Measurements from ENCODE around the gene PLCB3. TPM values are rescaled to one million over a fixed set of nuclear protein-coding genes. Genes with fewer than 3 reads are reported as not detected.
A peak's percentile ranks its signal among the peaks of the same experiment; 100 is the strongest.

The PLCB3 gene
- polyA plus RNA-seq, 1 donor: 12.4 TPM

DNA sequence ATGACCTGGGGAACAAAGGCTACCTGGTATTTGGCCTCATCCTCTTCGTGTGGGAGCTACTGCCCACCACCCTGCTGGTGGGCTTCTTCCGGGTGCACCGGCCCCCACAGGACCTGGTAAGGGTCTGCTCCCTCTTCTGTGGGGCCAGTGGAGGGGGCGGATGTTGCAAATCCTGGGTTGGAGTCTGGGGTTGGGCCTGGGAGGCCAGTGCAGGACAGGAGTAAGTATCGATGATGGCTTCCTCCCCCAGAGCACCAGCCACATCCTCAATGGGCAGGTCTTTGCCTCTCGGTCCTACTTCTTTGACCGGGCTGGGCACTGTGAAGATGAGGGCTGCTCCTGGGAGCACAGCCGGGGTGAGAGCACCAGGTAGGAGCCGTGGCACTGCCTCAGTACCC is 37.0 kb downstream of the PLCB3 start:
- DNase-seq: no peak

DNA sequence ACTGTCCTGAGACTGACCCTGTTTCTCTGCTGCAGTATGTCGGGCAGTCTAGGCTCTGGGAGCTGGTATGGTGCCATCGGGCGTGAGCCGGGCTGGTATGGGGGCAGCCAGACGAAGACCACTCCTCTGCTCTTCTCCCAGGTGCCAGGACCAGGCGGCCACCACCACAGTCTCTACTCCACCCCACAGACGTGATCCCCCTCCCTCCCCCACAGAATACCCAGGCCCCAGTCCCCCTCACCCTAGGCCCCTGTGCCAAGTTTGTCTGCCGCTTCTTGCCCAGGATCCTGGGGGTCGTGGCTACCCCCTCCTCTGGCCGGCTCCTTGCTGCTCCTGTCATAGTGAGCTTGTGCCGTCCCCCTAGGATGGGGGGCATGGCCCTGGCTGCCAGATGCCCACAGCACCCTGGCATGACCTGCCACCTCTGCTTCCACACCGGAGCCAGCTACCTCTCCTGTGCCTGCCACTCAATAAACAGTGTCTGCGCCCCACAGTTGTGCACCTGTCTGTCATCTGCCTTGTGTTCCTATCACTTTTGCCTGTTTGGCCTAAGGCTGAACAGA is 37.8 kb downstream of the PLCB3 start:
- DNase-seq: no peak

DNA sequence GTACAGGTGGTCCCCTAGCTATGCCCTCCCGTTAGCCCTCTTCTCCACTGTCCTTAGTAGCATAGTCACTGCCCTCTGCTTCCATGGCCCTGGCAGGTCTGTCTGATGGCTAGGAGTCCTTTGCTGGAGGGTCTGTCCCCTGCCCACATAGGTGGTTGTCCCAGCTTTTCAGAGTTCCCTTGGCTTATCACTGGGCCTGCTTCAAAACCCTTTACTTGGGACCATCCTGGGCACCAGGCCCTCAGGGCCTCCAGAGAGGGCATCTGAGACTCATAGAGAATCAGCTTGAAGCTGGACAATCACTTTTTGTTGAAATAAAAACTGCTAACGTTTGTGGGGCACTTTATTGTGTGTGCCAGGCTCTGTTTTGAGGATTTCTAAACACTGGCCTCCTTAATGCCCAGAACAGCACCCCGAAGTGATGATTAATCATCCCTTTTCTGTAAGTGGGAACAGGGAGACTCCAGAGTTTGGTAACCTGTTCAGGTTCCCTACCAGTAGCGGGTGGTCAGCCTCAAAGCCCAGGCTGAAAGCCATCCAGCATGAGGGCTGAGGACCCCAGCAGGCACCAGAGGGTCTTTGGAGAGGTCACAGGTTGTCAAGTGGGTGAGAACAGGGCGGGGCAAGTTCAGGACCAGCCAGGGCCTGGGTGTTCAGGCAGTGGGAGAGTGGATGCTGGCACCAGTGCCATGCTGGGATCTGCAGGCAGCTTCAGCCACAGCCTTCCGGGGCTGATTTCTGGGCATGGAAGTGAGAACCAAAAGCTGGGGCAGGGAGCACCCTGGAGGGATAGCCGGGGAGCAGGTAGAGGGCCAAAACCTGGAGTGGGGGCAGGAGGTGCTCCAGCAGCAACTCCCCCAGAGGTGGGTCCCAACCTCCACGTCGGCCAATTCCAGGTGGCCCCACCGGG is 39.3 kb downstream of the PLCB3 start:
- DNase-seq: no peak

DNA sequence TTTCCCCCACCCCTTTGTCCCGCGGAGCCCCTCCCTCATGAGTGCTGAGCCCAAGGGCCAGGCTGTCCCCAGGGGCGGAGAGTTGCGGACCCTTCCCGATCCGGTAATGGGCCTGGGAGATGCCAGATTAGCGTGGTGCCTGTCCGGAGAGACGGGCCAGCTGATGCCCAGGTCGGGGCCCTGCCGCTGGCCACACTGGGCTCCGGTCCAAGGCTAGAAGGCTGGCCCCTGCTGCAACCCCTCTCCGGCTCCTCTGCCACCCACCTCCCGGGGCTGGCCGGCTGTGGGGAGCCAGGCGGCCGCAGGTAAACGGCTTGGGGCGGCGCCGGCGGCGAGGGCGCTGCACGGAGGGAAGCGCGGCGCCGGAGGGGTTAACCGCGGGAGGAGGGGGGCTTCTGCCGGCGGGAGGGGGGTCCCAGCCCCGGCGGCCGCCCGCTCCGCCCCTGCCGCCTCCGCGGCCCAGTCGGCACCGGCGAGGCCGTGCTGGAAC is 40.0 kb downstream of the PLCB3 start, which contains the start of gene KCNK4:
Gene KCNK4, plus strand, starts transcription at position 41 of the 490 bp plus-strand sequence. CDS start 1,717 bp downstream, outside the sequence.
- DNase-seq: no peak

DNA sequence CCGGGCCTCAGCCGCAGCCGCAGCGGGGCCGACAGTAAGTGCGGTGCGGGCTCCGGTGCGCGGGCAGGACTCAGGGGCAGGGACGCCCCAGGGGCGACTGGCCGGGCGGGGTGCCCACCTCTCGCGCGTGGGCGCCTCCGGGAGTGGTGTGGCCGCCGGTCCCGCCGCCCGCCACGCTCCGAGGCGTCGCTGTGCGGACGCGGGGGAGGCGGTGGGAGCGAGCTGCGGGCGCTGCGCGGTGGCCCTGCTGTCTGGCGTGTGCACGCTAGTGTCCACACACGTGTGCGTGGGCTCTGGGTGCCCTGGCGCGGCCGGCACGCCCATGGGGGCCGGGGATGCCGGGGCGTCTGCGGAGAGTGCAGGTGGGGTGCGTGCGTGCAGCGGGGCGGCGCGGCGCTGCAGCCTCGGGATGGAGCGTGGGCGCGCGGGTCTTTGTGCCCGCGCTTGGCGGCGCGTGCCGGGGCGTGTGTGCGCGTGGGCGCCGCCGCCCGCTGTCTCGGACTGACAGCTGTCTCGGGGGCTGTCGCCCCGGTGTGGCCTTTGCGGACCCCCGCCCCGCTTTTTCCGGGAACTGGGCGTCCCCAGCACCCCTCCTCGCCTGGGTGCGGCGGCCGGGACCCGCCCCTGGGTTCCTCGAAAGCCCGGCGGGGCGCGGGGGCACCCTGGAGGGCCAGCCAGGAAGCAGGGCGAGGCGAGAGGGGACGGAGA is 40.6 kb downstream of the PLCB3 start:
- DNase-seq: no peak

DNA sequence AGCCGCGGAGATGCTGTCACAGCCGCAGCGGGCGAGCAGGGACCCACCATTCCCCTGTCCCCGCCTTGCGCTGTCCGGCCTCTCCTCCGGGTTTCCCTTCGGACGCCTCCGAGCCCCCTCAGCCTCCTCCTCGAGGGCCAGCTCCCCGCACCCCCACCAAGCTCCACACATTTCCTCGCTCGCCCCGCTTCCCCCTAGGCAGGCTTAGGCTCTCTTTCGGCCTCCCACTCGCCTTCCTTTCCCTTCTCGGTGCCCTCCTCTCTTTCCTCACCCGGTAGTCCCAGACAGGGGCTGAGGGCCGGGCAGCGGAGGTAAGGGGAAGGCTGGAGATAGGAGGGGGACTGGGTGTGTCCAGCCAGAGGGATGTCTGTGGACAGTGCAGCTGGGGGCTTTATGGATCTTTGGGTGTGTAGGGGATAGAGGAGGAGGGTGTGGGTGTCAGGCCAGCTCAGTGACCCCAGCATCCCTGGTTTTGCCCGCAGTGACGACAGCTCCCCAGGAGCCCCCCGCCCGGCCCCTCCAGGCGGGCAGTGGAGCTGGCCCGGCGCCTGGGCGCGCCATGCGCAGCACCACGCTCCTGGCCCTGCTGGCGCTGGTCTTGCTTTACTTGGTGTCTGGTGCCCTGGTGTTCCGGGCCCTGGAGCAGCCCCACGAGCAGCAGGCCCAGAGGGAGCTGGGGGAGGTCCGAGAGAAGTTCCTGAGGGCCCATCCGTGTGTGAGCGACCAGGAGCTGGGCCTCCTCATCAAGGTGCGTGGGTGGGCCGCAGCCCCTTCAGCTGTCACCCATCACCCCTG is 41.3 kb downstream of the PLCB3 start:
- DNase-seq: no peak

DNA sequence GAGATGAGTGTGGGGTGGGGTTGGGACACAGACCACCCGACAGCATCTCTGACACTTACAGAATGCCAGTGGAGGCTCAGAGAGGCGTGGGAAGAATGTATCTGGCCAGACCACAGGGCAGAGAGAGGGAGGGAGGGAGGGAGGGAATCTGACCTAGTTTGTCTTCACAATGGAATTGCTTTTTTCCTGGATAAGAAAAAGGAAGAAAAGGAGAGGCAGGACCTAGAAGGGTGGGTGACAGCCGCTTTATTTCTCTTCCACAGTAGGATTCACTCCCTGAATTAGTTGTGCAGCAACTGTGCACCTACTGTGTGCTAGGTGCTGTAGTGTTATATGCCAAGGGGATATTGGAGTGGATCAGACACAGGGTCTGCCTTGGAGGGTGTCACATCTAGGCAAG is 43.4 kb downstream of the PLCB3 start:
- DNase-seq: no peak

DNA sequence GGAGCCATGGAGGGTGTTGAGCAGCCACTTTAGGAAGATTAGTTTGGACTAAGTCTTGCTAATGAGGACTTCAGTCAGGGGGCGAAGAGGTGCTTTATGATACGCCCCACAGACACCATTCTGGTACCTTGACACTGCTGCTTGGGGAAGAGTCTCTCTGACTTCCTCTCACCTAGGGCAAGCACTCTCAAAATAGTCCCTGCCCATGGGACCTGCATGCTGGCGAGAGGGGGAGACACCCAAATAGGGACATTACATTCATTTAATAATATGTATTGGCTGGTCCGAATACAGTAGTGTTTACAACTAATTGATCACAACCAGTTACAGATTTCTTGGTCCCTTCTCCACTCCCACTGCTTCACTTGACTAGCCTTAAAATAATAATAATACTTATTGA is 44.4 kb downstream of the PLCB3 start:
- DNase-seq: no peak

DNA sequence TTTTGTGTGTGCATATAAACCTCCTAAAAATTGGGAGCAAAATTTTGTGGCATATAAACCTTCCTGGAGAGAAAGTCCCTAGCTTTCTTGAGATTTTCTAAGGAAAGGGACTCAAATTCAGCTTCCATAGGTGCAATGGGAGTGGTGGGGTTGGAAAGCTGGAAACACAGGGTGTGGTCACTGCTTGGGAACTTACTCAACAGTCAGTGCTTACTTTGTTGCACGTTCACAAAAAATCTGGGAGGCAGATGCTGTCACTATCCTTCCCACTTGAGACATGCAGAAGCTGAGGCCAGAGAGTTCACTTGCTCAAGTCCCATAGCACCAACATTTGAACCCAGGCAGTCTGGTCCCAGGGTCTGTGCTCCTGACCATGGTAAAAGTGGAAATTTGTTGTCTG is 44.9 kb downstream of the PLCB3 start:
- no peak for DNase-seq

DNA sequence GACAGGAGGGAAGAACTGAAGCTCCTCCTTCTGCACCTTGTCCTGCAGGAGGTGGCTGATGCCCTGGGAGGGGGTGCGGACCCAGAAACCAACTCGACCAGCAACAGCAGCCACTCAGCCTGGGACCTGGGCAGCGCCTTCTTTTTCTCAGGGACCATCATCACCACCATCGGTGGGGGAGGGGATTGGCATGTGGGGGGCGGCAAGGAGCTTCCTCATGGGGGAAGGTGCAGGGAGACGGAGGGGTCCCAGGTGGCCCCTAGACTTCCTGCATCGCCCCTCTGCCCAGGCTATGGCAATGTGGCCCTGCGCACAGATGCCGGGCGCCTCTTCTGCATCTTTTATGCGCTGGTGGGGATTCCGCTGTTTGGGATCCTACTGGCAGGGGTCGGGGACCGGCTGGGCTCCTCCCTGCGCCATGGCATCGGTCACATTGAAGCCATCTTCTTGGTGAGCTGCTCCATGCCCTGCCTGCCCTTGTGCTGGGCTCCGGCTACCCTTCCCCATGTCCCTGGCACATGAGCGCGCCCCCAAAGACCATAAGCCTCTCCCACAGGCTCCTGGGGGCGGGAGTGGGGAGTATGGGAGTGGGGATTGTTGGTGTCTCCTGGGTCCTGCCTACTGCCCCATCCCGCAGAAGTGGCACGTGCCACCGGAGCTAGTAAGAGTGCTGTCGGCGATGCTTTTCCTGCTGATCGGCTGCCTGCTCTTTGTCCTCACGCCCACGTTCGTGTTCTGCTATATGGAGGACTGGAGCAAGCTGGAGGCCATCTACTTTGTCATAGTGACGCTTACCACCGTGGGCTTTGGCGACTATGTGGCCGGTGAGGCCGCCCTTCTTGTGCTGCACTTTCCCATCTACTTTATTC is 45.7 kb downstream of the PLCB3 start:
- DNase-seq: no peak

DNA sequence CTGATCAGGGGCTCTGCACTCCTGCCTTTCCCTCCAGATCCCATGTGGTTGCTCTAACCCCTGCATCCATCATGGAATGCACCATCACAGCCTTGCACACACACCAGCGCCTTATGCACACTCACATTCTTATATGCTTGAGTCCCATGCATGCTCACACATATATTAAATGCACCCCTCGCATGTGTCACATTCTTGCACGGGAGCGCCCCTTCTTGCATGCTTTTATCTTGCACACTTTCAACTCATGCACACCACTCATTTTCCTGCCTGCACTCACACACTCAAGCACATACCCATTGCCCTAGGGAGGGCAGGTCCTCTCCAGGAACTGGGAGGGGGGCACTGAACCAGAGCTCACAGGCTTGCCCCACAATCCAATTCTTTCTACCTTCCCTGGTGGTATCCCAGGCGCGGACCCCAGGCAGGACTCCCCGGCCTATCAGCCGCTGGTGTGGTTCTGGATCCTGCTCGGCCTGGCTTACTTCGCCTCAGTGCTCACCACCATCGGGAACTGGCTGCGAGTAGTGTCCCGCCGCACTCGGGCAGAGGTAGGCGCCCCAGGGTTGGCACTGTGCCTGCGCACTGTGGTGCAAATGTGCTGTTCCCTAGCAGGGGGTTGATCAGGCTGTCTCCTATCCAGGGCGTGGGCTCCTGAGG is 46.5 kb downstream of the PLCB3 start:
- DNase-seq: no peak

DNA sequence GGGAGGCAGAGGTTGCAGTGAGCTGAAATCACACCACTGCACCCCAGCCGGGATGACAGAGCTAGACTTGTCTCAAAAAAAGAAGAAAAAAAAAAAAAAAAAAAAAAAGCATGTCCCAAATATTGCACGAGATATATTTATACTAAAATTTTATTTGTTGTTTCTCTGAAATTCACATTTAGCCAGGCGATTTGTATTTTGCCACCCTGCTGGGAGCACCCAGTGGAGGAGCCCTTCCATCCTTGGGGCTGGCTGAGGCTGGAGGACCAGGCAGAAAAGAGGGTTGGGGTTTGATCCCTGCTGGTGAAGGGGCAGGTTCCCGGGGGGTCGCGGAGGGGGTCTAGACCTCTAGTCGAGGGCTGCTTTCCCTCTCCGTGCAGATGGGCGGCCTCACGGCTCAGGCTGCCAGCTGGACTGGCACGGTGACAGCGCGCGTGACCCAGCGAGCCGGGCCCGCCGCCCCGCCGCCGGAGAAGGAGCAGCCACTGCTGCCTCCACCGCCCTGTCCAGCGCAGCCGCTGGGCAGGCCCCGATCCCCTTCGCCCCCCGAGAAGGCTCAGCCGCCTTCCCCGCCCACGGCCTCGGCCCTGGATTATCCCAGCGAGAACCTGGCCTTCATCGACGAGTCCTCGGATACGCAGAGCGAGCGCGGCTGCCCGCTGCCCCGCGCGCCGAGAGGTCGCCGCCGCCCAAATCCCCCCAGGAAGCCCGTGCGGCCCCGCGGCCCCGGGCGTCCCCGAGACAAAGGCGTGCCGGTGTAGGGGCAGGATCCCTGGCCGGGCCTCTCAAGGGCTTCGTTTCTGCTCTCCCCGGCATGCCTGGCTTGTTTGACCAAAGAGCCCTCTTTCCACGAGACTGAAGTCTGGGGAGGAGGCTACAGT is 47.9 kb downstream of the PLCB3 start:
- peak; percentile 64 for DNase-seq

DNA sequence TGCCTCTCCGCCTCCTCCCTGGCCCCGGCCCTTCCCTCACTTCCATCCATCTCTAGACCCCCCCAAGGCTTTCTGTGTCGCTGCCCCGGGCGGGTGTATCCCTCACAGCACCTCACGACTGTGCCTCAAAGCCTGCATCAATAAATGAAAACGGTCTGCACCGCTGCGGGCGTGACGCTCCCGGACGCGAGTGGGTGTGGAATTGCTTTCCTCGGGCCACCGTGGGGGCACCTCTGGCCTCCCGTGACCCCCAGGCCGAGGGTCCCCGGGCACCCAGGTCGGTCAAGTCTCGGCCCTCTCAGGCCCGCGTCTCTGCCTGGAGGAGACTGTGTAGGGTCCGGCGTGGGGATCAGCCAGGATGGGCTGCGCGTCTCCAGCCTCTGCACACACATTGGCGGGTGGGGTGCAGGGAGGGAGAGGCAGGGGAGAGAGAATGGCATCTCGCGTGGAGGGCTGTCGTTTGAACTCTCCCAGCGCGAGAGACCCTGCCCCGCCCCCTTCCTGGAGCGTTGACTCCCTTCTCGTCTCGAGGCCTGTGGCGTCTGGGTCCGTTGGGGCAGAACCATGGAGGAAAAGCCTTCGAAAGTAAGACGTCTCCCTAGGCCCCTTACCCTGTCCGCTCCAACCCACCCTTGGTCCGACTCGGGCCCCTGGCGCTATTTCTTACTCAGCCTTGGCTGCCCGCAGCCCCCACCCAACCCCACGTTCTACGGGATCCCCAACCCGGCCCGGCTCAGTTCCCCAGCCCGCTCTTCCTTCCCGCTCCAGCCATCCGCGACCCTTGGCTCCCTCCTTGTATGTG is 48.7 kb downstream of the PLCB3 start, which contains the start of gene CATSPERZ:
Gene CATSPERZ, plus strand, starts transcription at position 512 of the 802 bp plus-strand sequence. Its CDS starts 53 bp downstream, at position 565.
- no peak for DNase-seq

DNA sequence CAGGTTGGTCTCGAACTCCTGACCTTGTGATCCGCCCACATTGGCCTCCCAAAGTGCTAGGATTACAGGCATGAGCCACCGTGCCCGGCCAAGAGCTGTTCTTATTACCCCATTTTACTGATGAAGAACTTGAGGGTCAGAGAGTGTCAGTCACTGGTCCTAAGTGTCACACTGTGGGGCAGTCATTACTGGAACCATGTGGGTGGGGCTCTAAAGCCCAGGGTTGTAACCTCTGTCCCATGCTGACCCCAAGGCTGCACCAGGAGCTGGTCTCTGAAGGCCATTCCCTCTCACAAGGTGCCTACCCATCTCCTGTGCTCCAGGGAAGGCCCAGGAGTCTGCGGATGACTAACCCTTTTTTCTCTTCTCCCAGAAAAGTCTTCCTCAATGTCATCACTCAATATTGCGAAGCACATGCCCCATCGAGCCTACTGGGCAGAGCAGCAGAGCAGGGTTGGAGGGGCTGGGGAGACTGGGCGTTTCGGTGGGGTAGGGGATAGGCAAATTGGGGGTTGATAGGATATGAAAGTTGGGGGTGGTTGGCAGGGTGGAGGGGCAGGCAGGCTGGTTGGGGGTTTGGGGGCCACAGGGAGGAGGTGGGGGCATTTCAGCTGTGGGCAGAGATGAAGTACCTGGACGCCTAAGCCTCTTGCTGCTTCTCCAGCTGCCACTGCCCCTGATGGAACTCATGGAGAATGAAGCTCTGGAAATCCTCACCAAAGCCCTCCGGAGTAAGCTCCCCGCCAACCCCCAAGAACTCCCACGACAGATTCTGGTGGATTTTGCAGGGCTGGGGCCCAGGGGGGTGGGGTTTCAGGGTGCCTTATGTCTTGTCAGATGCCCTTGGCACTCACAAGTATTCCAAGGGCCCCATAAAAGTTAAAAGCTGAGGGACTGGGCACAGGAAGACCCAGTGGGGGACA is 52.0 kb downstream of the PLCB3 start:
- no peak for DNase-seq

DNA sequence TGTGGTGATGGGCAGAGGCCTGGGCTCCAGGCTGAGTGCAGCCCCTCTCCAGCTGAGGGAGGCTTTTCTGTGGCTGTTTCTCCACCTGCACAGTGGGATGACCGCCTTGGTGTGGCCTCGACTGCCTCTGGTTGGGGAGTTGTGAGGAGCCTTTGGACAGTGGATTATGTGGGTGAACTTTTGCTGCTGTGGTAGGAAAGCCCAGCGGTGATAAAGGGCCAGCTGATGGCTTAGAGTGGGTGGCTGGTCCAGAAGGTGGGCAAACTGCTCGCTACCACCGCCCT is 52.6 kb downstream of the PLCB3 start:
- DNase-seq: no peak

DNA sequence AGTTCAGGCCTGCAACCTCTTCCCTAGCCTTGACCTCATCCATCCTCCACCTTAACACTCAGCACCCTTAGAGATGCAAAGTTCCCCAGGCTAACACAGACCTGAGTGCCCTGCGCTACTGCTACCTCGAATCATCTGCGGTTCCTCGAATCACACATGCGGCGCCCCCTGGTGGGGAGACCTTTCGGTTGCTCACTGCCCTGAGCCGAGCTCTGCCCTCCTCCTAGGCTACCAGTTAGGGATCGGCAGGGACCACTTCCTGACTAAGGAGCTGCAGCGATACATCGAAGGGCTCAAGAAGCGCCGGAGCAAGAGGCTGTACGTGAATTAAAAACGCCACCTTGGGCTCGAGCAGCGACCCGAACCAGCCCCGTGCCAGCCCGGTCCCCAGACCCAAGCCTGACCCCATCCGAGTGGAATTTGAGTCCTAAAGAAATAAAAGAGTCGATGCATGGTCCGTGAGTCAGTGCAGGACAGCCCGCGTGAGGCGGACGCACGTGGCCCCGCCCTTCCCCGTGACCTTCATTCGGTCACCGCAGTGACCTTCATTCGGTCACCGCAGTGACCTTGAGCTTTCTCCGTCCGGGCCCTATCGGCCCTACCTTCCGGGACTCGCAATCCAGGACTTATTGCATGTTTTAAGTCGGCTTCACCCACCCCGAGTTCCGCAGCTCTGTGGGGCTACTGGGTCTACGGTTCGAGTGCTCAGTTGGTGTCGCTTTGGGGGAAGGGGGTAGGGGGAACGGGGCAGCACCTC is 53.2 kb downstream of the PLCB3 start:
- peak; percentile 83 for DNase-seq

DNA sequence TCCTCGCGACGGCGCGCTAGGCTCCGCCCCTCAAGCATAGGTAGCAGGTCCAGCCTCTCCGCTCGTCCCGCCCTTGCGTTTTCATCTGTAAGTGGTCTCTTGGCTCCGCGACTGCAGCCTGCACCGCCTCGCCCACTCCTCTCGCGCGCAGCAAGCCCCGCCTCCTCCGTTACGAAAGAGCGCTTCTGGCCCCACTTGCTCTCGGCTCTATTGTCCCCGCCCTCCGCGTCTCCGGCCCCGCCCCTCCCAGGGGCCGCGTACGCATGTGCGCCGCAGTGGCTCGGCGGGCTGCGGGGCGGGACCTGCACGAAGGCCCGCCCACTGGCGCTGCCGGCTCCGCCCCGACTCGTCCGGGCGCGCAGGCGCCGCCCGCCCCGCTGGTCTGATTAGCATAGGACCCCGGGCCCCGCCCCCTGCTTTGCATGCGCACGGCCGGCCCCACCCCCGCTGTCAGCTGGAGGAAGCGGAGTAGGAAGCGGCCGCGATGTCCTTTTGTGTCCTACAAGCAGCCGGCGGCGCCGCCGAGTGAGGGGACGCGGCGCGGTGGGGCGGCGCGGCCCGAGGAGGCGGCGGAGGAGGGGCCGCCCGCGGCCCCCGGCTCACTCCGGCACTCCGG is 53.9 kb downstream of the PLCB3 start, which contains the start of gene ESRRA:
Gene ESRRA, plus strand, starts transcription at position 450 of the 616 bp plus-strand sequence. CDS start 1,656 bp downstream, outside the sequence.
- peak; percentile 99 for DNase-seq

Data from hindlimb muscle (tissue), 1 donor.